ENCODE measurements around the gene PEX7.

GRCh38 chr6:136775548-136775947, 46.8 kb upstream of the PEX7 start:
- no peak for TF ChIP-seq CTCF (IDR thresholded peaks at IDR 0.05)
- no peak for TF ChIP-seq POLR2A (IDR thresholded peaks at IDR 0.05)

All from adrenal gland (tissue), 5 donors.